Measurements from ENCODE around the gene RAB7A. TPM values are rescaled to one million over a fixed set of nuclear protein-coding genes. Genes with fewer than 3 reads are reported as not detected.

The RAB7A gene
- total RNA-seq, 4 donors from 2014 or later = 91.6 to 210 (median 126) TPM

GRCh38 chr3:128761392-128761791, 35.4 kb downstream of the RAB7A start:
- TF ChIP-seq CTCF (IDR thresholded peaks at IDR 0.05; ENCODE audit: low read depth) = no peak

- TF ChIP-seq CTCF (IDR thresholded peaks at IDR 0.05; ENCODE audit: low read depth) = no peak
Measured at GRCh38 chr3:128763967-128764366, 38.0 kb downstream of the RAB7A start.

- no peak for TF ChIP-seq CTCF (IDR thresholded peaks at IDR 0.05; ENCODE audit: low read depth)
Measured at GRCh38 chr3:128764863-128765262, 38.9 kb downstream of the RAB7A start.

GRCh38 chr3:128767094-128767750, 41.2 kb downstream of the RAB7A start:
- TF ChIP-seq CTCF (IDR thresholded peaks at IDR 0.05; ENCODE audit: low read depth) = no peak

GRCh38 chr3:128768471-128768870, 42.5 kb downstream of the RAB7A start:
- no peak for TF ChIP-seq CTCF (IDR thresholded peaks at IDR 0.05; ENCODE audit: low read depth)

- no peak for TF ChIP-seq CTCF (IDR thresholded peaks at IDR 0.05; ENCODE audit: low read depth)
Measured at GRCh38 chr3:128770387-128770786, 44.4 kb downstream of the RAB7A start.

- no peak for TF ChIP-seq CTCF (IDR thresholded peaks at IDR 0.05; ENCODE audit: low read depth)
Measured at GRCh38 chr3:128775241-128775640, 49.3 kb downstream of the RAB7A start.
